Activated T-cell treated with anti-CD3 and anti-CD28 coated beads, Interleukin-2, amount 50 U/mL, for 48 hours (primary cell): ENCODE measurements around the gene EHBP1.
"Not testable (repeated sequence)": the region's sequence is repeated elsewhere in the genome, so short reads cannot be mapped to it uniquely, and the experiment has no call there.

Experiments used
- DNase-seq, 2 experiments: peaks; one replicate each; pipeline ENCODE4 v3.0.0-alpha.2; 2020

The EHBP1 gene

GRCh38 chr2:62968668-62969067 lies 263.2 kb downstream of the EHBP1 start:
- no peak for DNase-seq

GRCh38 chr2:62971936-62972335 lies 266.4 kb downstream of the EHBP1 start:
- no peak for DNase-seq

- no peak for DNase-seq
Measured at GRCh38 chr2:62972601-62973000, 267.1 kb downstream of the EHBP1 start.

- no peak for DNase-seq
Measured at GRCh38 chr2:62974999-62975398, 269.5 kb downstream of the EHBP1 start.

GRCh38 chr2:62991605-62992004 lies 286.1 kb downstream of the EHBP1 start:
- no peak for DNase-seq

- no peak for DNase-seq
Measured at GRCh38 chr2:62992561-62992960, 287.0 kb downstream of the EHBP1 start.

- DNase-seq = no peak
Measured at GRCh38 chr2:62994206-62994605, 288.7 kb downstream of the EHBP1 start.

- no peak for DNase-seq
Measured at GRCh38 chr2:62996534-62997186, 291.1 kb downstream of the EHBP1 start.

- DNase-seq = no peak
Measured at GRCh38 chr2:62998949-62999348, 293.4 kb downstream of the EHBP1 start.

GRCh38 chr2:62999905-63000304 lies 294.4 kb downstream of the EHBP1 start:
- DNase-seq = no peak

- DNase-seq = no peak
Measured at GRCh38 chr2:63000801-63001200, 295.3 kb downstream of the EHBP1 start.

- DNase-seq = no peak
Measured at GRCh38 chr2:63001576-63001975, 296.1 kb downstream of the EHBP1 start.

GRCh38 chr2:63003351-63003750 lies 297.8 kb downstream of the EHBP1 start:
- DNase-seq = no peak

GRCh38 chr2:63007813-63008458 lies 302.4 kb downstream of the EHBP1 start:
- DNase-seq = no peak

GRCh38 chr2:63008838-63009237 lies 303.3 kb downstream of the EHBP1 start:
- no peak for DNase-seq

GRCh38 chr2:63009490-63009889 lies 304.0 kb downstream of the EHBP1 start:
- no peak for DNase-seq

GRCh38 chr2:63012541-63012940 lies 307.0 kb downstream of the EHBP1 start:
- no peak for DNase-seq

GRCh38 chr2:63013438-63013837 lies 307.9 kb downstream of the EHBP1 start:
- no peak for DNase-seq

- DNase-seq = no peak
Measured at GRCh38 chr2:63015389-63015788, 309.9 kb downstream of the EHBP1 start.

GRCh38 chr2:63018439-63018838 lies 312.9 kb downstream of the EHBP1 start:
- no peak for DNase-seq

- DNase-seq = not testable (repeated sequence)
Measured at GRCh38 chr2:63019686-63020085, 314.2 kb downstream of the EHBP1 start.

- DNase-seq = no peak
Measured at GRCh38 chr2:63023444-63023843, 317.9 kb downstream of the EHBP1 start.

- no peak for DNase-seq
Measured at GRCh38 chr2:63027220-63027619, 321.7 kb downstream of the EHBP1 start.

- DNase-seq = no peak
Measured at GRCh38 chr2:63029058-63029457, 323.5 kb downstream of the EHBP1 start.

GRCh38 chr2:63034526-63034925 lies 329.0 kb downstream of the EHBP1 start:
- no peak for DNase-seq
